ENCODE results near the gene RPS19BP1. TPM values are rescaled to one million over a fixed set of nuclear protein-coding genes. Genes with fewer than 3 reads are reported as not detected.

RPS19BP1 gene
- total and polyA plus RNA-seq, 2 donors (not counting 1 experiment from before 2014, with no cell fraction given) = 60.3 to 74.8 TPM

DNA sequence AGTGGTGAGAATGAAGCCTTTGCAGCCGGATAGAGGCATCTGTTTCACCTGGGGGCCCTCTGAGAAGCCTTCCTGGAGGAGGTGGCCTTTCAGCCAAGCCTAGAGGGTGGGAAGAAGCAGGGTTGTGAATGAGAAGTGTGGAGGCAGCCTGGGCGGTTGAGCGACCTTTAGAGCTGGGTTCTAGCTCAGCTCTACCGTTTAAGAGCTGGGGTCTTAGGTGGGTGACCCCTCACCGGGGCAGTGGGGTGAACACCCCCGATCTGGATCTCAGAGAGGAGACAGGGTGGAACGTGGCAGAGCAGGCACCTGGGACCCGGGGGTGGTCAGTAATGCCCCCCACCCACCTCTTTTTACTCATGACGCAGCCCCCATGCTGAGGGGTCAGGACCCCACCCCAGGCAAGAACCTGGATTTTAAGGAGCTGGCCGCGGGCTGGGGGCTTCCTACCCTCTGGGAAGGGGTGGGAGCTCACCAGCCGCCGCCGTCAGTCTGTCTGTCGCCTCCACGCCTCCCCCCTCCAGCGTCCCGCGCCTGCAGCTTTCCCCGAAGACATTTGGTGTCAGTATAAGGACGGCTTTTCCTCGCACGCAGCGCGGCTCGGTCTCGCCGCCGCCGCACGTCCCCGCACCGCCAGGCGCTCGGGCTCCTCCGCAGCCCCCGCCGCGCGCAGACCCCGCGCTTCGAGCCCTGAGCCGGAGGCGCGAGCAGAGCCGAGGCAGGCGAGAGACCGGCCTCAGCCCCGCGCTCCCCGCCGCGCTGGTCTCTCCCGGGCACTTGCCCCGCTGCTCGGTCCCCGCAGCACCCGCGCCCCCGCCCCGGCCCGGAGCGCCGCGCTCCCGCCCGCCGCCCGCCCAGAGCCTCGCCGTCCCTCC is 24.7 kb upstream of the RPS19BP1 start:
- H3K4me1 Mint-ChIP-seq = peaks cover 10% of the 10 kb centered on the region
- Histone ChIP-seq H3K79me2 (ENCODE audit: control insufficient read depth, insufficient read depth, low read length) (no peaks in the 10 kb centered on the region), H3K9ac (ENCODE audit: low read length) (no peak overlapping the region), H2AFZ (ENCODE audit: insufficient read depth, low read depth, low read length, poor library complexity, severe bottlenecking) (peak overlapping the region; percentile 28), H3K27ac (ENCODE audit: low read length in 2 of 2) (no peak overlapping the region), H3K9me3 (ENCODE audit: control extremely low read depth in 1 of 3, control insufficient read depth in 2 of 3, insufficient read depth in 1 of 3, low read length in 2 of 3) (peaks cover 0 to 3% (median 0%) of the 10 kb centered on the region in 3 donors), H3K36me3 (replicated peaks in 1 of 2; ENCODE audit: control extremely low read depth in 1 of 2, control insufficient read depth in 1 of 2, extremely low read depth in 1 of 2, insufficient read depth in 2 of 2, low read length in 1 of 2) (no peaks in the 10 kb centered on the region), H3K4me1 (ENCODE audit: control insufficient read depth in 2 of 2, insufficient read depth in 2 of 2, low read length in 2 of 2) (peaks cover 8 to 16% of the 10 kb centered on the region in 2 donors), H3K4me2 (replicated peaks; ENCODE audit: low read depth, low read length, poor library complexity, severe bottlenecking) (peak overlapping the region; percentile 67), H3K4me3 (ENCODE audit: control extremely low read depth in 1 of 5, extremely low read depth in 1 of 5, insufficient read depth in 1 of 5, low read depth in 2 of 5, low read length in 4 of 5) (no peak overlapping the region), H4K20me1 (ENCODE audit: control insufficient read depth, insufficient read depth, low read length, poor library complexity, severe bottlenecking) (no peaks in the 10 kb centered on the region), H3K27me3 (replicated peaks in 1 of 4; ENCODE audit: control extremely low read depth in 1 of 4, control insufficient read depth in 3 of 4, insufficient read depth in 4 of 4, low read length in 3 of 4) (peaks cover 0 to 67% (median 27%) of the 10 kb centered on the region in 4 experiments)
- peaks cover 57% of the 10 kb centered on the region for H3K27me3 Mint-ChIP-seq
- 11% methylated on average over 59 of the region's 72 CpGs for WGBS (ENCODE audit: insufficient coverage)
- intact Hi-C loops (cut with micrococcal nuclease) = no loop called here
- ATAC-seq (ENCODE audit: low read depth) (peak; percentile 14), DNase-seq (peak; percentile 42)
- ChIA-PET POLR2A (no interaction called here), CTCF (interaction anchor here (0.6 to 7.6 kb wide), 4 partner anchors 299 to 467 kb away, joined by 3 to 68 read pairs (median 3); no protein-coding TSS in a partner anchor)
- peak overlapping the region; percentile 71 for H3K27ac Mint-ChIP-seq
- H3K9me3 Mint-ChIP-seq (ENCODE audit: insufficient read depth) = no peaks in the 10 kb centered on the region
- peak overlapping the region; percentile 74 for H3K4me3 Mint-ChIP-seq
- TF ChIP-seq, protein P1, sequence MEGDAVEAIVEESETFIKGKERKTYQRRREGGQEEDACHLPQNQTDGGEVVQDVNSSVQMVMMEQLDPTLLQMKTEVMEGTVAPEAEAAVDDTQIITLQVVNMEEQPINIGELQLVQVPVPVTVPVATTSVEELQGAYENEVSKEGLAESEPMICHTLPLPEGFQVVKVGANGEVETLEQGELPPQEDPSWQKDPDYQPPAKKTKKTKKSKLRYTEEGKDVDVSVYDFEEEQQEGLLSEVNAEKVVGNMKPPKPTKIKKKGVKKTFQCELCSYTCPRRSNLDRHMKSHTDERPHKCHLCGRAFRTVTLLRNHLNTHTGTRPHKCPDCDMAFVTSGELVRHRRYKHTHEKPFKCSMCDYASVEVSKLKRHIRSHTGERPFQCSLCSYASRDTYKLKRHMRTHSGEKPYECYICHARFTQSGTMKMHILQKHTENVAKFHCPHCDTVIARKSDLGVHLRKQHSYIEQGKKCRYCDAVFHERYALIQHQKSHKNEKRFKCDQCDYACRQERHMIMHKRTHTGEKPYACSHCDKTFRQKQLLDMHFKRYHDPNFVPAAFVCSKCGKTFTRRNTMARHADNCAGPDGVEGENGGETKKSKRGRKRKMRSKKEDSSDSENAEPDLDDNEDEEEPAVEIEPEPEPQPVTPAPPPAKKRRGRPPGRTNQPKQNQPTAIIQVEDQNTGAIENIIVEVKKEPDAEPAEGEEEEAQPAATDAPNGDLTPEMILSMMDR (IDR thresholded peaks at IDR 0.05) = no peak
- peak; percentile 47 for TF ChIP-seq EZH2 (IDR thresholded peaks at IDR 0.05; ENCODE audit: borderline replicate concordance, insufficient read depth, low read depth, low read length, poor library complexity, severe bottlenecking)

DNA sequence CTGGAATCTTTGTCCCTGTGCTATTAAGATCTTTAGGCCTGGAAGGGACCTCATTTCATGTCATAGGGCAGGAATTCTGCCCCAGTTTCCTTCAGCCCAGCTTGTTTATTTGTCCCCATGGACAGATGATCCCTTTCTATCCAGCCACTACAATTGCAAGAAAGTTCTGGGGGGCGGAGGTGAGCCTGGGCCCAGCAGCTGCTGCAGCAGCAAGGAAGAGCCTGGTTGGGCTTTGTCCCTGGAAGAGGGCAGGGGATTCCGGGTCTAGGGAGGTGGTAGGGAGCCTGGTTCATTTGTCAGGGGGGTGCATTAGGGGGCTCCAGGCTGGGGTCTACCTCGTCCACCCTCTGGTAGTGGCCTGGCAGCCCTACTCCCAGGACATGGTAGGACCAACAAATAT is 21.6 kb upstream of the RPS19BP1 start:
- CTCF ChIA-PET = interaction anchor here (1.0 to 7.6 kb wide), 4 partner anchors 11 to 470 kb away, joined by 3 to 68 read pairs (median 3); no protein-coding TSS in a partner anchor
- POLR2A ChIA-PET = no interaction called here
- no peak for ATAC-seq (ENCODE audit: low read depth)
- intact Hi-C loops (cut with micrococcal nuclease) = no loop called here
- H3K4me2 ChIP-seq (replicated peaks; ENCODE audit: low read depth, low read length, poor library complexity, severe bottlenecking) = no peak overlapping the region
- no peak for TF ChIP-seq EZH2 (IDR thresholded peaks at IDR 0.05; ENCODE audit: borderline replicate concordance, insufficient read depth, low read depth, low read length, poor library complexity, severe bottlenecking)
- TF ChIP-seq, protein P1 (IDR thresholded peaks at IDR 0.05) = no peak
- WGBS (ENCODE audit: insufficient coverage) = 20% methylated on average over 1 of the region's 3 CpGs
- Mint-ChIP-seq H3K4me3 (no peak overlapping the region), H3K9me3 (ENCODE audit: insufficient read depth) (no peaks in the 10 kb centered on the region), H3K27me3 (peaks cover 54% of the 10 kb centered on the region), H3K27ac (no peak overlapping the region), H3K4me1 (peaks cover 10% of the 10 kb centered on the region)
- no peak overlapping the region for H3K9ac ChIP-seq (ENCODE audit: low read length)
- no peak overlapping the region for H3K27ac ChIP-seq (ENCODE audit: low read length in 2 of 2)
- peaks cover 0 to 63% (median 22%) of the 10 kb centered on the region in 4 experiments for H3K27me3 ChIP-seq (replicated peaks in 1 of 4; ENCODE audit: control extremely low read depth in 1 of 4, control insufficient read depth in 3 of 4, insufficient read depth in 4 of 4, low read length in 3 of 4)
- no peaks in the 10 kb centered on the region for H3K79me2 ChIP-seq (ENCODE audit: control insufficient read depth, insufficient read depth, low read length)
- H4K20me1 ChIP-seq (ENCODE audit: control insufficient read depth, insufficient read depth, low read length, poor library complexity, severe bottlenecking) = no peaks in the 10 kb centered on the region
- no peaks in the 10 kb centered on the region for H3K36me3 ChIP-seq (replicated peaks in 1 of 2; ENCODE audit: control extremely low read depth in 1 of 2, control insufficient read depth in 1 of 2, extremely low read depth in 1 of 2, insufficient read depth in 2 of 2, low read length in 1 of 2)
- peaks cover 8 to 16% of the 10 kb centered on the region in 2 donors for H3K4me1 ChIP-seq (ENCODE audit: control insufficient read depth in 2 of 2, insufficient read depth in 2 of 2, low read length in 2 of 2)
- H3K4me3 ChIP-seq (ENCODE audit: control extremely low read depth in 1 of 5, extremely low read depth in 1 of 5, insufficient read depth in 1 of 5, low read depth in 2 of 5, low read length in 4 of 5) = no peak overlapping the region
- DNase-seq = no peak
- H2AFZ ChIP-seq (ENCODE audit: insufficient read depth, low read depth, low read length, poor library complexity, severe bottlenecking) = no peak overlapping the region
- peaks cover 0 to 3% (median 0%) of the 10 kb centered on the region in 3 donors for H3K9me3 ChIP-seq (ENCODE audit: control extremely low read depth in 1 of 3, control insufficient read depth in 2 of 3, insufficient read depth in 1 of 3, low read length in 2 of 3)

Data from B cell (primary cell).